ENCODE results near the gene FNDC8.
"Not testable (repeated sequence)": the region's sequence is repeated elsewhere in the genome, so short reads cannot be mapped to it uniquely, and the experiment has no call there.

FNDC8 gene

DNA sequence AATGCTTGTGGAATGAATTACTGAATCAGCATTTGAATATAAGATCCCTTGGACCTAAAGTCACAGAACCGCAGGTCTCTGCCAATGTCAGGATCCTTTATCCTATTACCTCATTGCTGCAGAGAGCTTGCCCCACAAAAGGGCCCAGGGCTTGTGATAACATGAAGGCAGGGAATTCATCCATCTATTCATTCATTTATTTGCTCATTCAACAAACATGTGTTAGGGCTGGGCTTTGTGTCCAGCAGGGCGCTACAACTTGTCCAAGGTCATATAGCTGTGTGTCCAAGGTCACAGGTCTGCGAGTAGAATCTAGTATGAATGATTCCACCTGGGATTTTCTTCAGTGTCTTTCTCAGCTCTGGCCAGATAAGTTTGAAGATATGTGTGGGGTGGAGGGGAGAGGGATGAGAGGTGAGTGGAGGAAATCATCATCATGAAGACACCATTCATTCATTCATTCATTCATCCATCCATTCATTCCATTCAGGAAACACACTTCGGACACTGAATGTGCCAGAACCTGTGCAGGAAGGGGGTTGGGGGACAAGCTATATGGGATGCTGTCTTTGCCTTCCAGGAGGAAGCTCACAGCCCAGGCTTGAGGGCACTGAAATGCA lies 24.9 kb downstream of the FNDC8 start:
- H3K4me3 ChIP-seq (ENCODE audit: low read length): no peak overlapping the region
- no peak overlapping the region for H3K27ac ChIP-seq (ENCODE audit: low read depth, low read length)
- no peaks in the 10 kb centered on the region for H3K9me3 ChIP-seq (ENCODE audit: insufficient read depth, low read depth, low read length)
- no peak overlapping the region for H3K9ac ChIP-seq (ENCODE audit: low read depth, low read length)
- H3K4me1 ChIP-seq (ENCODE audit: insufficient read depth, low read length): no peaks in the 10 kb centered on the region
- H3K36me3 ChIP-seq (ENCODE audit: insufficient read depth, low read length): no peaks in the 10 kb centered on the region
- H3K27me3 ChIP-seq (ENCODE audit: insufficient read depth, low read length): no peaks in the 10 kb centered on the region
- WGBS: 94% methylated on average over 4 of the region's 4 CpGs

DNA sequence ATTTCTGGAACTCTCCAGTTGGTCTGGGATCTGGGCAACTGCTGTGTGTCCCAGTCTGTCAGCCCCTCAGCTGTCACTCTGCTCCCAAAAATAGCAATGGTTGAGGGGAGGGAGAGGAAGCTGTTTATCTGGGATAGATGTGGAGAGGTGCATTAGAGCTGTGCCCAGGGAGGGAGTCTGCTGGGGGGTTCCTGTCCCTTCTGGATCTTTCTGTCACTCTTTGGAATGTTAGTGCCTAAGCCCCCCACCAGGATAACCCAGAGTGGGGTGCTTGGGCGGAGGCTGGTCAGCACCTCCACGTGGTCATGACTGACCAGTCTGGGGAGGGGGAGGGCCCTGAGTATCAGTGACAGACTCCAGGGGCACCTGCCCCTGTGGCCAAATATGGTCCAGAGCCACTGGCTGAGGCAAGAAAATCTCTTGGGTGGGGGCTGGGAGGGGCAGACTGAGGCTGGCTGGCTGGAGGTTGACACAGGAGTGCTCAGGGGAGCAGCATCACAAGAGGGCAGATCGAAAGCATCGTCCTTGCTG lies 26.0 kb downstream of the FNDC8 start, which contains the start of gene UNC45B:
Gene UNC45B (plus strand): TSS at position 443 of the 531 bp plus-strand sequence. CDS start 447 bp downstream, outside the sequence.
- Histone ChIP-seq H3K36me3 (ENCODE audit: insufficient read depth, low read length) (no peaks in the 10 kb centered on the region), H3K9ac (ENCODE audit: low read depth, low read length) (no peak within 1 kb of the TSS), H3K4me3 (ENCODE audit: low read length) (no peak within 1 kb of the TSS), H3K4me1 (ENCODE audit: insufficient read depth, low read length) (no peaks in the 10 kb centered on the region), H3K27me3 (ENCODE audit: insufficient read depth, low read length) (no peaks in the 10 kb centered on the region), H3K9me3 (ENCODE audit: insufficient read depth, low read depth, low read length) (no peaks in the 10 kb centered on the region), H3K27ac (ENCODE audit: low read depth, low read length) (no peak within 1 kb of the TSS)
- 74% methylated on average over 4 of the region's 4 CpGs for WGBS

DNA sequence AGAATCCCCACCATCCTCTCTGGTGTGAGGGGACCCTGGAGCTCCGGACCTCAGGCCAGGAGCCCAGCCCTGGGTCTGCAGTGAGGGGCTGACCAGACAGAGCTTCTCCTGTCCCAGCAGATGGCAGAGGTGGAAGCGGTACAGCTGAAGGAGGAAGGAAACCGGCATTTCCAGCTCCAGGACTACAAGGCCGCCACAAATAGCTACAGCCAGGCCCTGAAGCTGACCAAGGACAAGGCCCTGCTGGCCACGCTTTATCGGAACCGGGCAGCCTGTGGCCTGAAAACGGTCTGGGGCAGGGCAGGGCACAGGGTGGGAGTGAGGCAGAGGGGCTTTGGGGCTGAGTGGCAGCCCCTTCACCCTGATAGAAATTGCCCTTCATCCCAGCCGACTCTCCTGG lies 26.7 kb downstream of the FNDC8 start:
- H3K36me3 ChIP-seq (ENCODE audit: insufficient read depth, low read length): no peaks in the 10 kb centered on the region
- H3K9me3 ChIP-seq (ENCODE audit: insufficient read depth, low read depth, low read length): no peaks in the 10 kb centered on the region
- no peaks in the 10 kb centered on the region for H3K4me1 ChIP-seq (ENCODE audit: insufficient read depth, low read length)
- H3K27ac ChIP-seq (ENCODE audit: low read depth, low read length): no peak overlapping the region
- 92% methylated on average over 9 of the region's 9 CpGs for WGBS
- no peak overlapping the region for H3K9ac ChIP-seq (ENCODE audit: low read depth, low read length)
- no peaks in the 10 kb centered on the region for H3K27me3 ChIP-seq (ENCODE audit: insufficient read depth, low read length)
- H3K4me3 ChIP-seq (ENCODE audit: low read length): no peak overlapping the region

DNA sequence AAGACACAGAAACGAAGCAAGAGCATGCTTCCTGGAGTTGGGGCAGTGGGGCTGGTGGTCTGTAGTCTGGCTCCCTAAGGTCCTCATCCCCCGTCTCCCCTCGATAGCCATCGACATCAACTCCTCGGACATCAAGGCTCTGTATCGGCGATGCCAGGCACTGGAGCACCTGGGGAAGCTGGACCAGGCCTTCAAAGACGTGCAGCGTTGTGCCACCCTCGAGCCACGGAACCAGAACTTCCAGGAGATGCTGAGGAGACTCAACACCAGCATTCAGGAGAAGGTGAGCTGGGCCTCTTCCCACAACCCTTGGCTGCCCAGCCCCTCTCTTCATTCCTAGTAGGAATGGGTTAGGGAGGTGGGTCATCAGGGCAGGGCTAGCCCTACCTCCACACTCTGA lies 28.5 kb downstream of the FNDC8 start:
- H3K9ac ChIP-seq (ENCODE audit: low read depth, low read length): no peak overlapping the region
- WGBS: 96% methylated on average over 11 of the region's 11 CpGs
- H3K9me3 ChIP-seq (ENCODE audit: insufficient read depth, low read depth, low read length): no peaks in the 10 kb centered on the region
- H3K4me3 ChIP-seq (ENCODE audit: low read length): no peak overlapping the region
- no peak overlapping the region for H3K27ac ChIP-seq (ENCODE audit: low read depth, low read length)
- no peaks in the 10 kb centered on the region for H3K36me3 ChIP-seq (ENCODE audit: insufficient read depth, low read length)
- H3K4me1 ChIP-seq (ENCODE audit: insufficient read depth, low read length): no peaks in the 10 kb centered on the region
- H3K27me3 ChIP-seq (ENCODE audit: insufficient read depth, low read length): no peaks in the 10 kb centered on the region

DNA sequence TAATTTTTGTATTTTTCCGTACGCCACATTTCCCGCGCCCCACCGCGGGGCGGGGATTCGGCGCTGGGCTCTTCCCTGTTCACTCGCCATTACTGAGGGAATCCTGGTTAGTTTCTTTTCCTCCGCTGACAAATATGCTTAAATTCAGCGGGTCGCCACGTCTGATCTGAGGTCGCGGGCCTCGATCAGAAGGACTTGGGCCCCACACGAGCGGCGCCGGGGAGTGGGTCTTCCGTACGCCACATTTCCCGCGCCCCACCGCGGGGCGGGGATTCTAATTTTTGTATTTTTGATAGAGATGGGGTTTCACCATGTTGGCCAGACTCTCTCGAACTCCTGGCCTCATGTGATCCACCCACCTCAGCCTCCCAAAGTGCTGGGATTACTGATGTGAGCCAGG lies 29.7 kb downstream of the FNDC8 start:
- not testable (repeated sequence) for H3K36me3 ChIP-seq (ENCODE audit: insufficient read depth, low read length); H3K27ac ChIP-seq (ENCODE audit: low read depth, low read length); H3K27me3 ChIP-seq (ENCODE audit: insufficient read depth, low read length); H3K4me1 ChIP-seq (ENCODE audit: insufficient read depth, low read length); H3K9me3 ChIP-seq (ENCODE audit: insufficient read depth, low read depth, low read length); H3K9ac ChIP-seq (ENCODE audit: low read depth, low read length); H3K4me3 ChIP-seq (ENCODE audit: low read length)
- WGBS: 95% methylated on average over 29 of the region's 29 CpGs

- WGBS: 88% methylated on average over 12 of the region's 13 CpGs
- Histone ChIP-seq H3K4me1 (ENCODE audit: insufficient read depth, low read length) (no peaks in the 10 kb centered on the region), H3K4me3 (ENCODE audit: low read length) (no peak overlapping the region), H3K27ac (ENCODE audit: low read depth, low read length) (no peak overlapping the region), H3K9ac (ENCODE audit: low read depth, low read length) (no peak overlapping the region), H3K9me3 (ENCODE audit: insufficient read depth, low read depth, low read length) (no peaks in the 10 kb centered on the region), H3K36me3 (ENCODE audit: insufficient read depth, low read length) (no peaks in the 10 kb centered on the region), H3K27me3 (ENCODE audit: insufficient read depth, low read length) (no peaks in the 10 kb centered on the region)
These were observed 31.2 kb downstream of the FNDC8 start for GRCh38 chr17:35152421-35153140.

DNA sequence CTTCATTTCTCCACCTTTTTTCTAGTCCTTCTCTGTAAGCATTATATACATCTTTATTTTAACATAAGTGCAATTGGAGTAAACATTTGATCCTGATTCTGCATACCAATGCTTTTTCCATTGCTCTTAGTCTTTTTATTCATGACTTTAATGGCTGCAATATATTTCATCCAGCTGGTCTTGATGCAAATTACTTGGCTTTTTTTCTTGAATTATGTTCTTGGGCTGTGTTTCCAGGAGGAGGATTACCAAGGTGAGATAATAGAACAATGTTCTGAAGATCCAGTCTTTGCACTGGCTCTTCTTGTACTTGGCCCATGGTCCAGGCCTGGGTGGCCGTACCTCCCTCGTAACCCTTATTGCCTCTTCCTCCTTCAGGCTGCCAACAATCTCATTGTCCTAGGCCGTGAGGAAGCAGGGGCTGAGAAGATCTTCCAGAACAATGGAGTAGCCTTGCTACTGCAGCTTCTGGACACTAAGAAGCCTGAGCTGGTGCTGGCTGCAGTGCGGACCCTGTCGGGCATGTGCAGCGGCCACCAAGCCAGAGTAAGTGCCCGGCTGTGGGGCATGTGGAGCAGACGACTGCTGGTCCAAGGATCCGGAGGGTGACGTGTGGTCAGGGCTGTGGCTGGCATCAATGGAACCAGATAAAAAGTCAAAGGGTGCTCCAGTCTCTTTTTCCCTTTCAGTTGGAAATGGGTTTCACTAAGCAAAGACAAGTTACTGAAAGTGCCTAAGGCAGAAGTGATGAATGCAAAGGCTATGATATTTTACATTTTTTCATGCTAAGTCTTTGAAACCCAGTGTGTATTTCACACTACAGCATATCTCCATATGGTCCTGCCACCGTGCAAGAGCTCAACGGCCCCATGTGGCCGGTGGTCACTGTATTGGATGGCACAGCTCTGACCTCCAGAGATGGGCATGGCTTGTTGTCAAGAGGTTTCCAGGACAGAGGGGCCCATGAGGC lies 33.1 kb downstream of the FNDC8 start:
- H3K27me3 ChIP-seq (ENCODE audit: insufficient read depth, low read length): no peaks in the 10 kb centered on the region

GRCh38 chr17:35155246-35155645 lies 33.8 kb downstream of the FNDC8 start:
- Histone ChIP-seq H3K4me1 (ENCODE audit: insufficient read depth, low read length) (no peaks in the 10 kb centered on the region), H3K9ac (ENCODE audit: low read depth, low read length) (no peak overlapping the region), H3K27me3 (ENCODE audit: insufficient read depth, low read length) (no peaks in the 10 kb centered on the region), H3K9me3 (ENCODE audit: insufficient read depth, low read depth, low read length) (no peaks in the 10 kb centered on the region), H3K36me3 (ENCODE audit: insufficient read depth, low read length) (no peaks in the 10 kb centered on the region), H3K4me3 (ENCODE audit: low read length) (no peak overlapping the region), H3K27ac (ENCODE audit: low read depth, low read length) (no peak overlapping the region)
- 92% methylated on average over 7 of the region's 7 CpGs for WGBS

More for the DNA sequence above, 33.1 kb downstream of the FNDC8 start:
- no peaks in the 10 kb centered on the region for H3K9me3 ChIP-seq (ENCODE audit: insufficient read depth, low read depth, low read length)
- no peaks in the 10 kb centered on the region for H3K36me3 ChIP-seq (ENCODE audit: insufficient read depth, low read length)
- WGBS: 95% methylated on average over 13 of the region's 13 CpGs
- H3K9ac ChIP-seq (ENCODE audit: low read depth, low read length): no peak overlapping the region
- no peaks in the 10 kb centered on the region for H3K4me1 ChIP-seq (ENCODE audit: insufficient read depth, low read length)
- no peak overlapping the region for H3K27ac ChIP-seq (ENCODE audit: low read depth, low read length)
- no peak overlapping the region for H3K4me3 ChIP-seq (ENCODE audit: low read length)

DNA sequence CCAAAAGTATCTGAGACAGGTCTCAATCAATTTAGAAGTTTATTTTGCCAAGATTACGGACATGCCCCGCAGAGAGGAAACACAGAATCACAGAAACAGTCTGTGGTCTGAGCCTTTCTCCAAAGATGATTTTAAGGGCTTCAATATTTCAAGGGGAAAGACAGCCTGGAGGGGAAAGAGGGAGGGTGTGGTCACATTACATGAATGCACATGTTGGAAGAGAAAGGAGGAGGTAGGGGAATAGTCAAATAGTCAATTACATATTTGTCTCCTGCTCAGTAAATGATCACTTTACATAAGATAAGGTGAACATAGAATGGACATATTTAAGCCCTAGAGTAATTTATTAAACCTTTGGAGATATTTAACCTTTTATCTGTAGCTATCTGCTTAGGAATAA lies 38.5 kb downstream of the FNDC8 start:
- H3K4me1 ChIP-seq (ENCODE audit: insufficient read depth, low read length): no peaks in the 10 kb centered on the region
- no peak overlapping the region for H3K9ac ChIP-seq (ENCODE audit: low read depth, low read length)
- no peak overlapping the region for H3K4me3 ChIP-seq (ENCODE audit: low read length)
- no peaks in the 10 kb centered on the region for H3K36me3 ChIP-seq (ENCODE audit: insufficient read depth, low read length)
- no peaks in the 10 kb centered on the region for H3K9me3 ChIP-seq (ENCODE audit: insufficient read depth, low read depth, low read length)
- 94% methylated on average over 2 of the region's 2 CpGs for WGBS
- H3K27ac ChIP-seq (ENCODE audit: low read depth, low read length): no peak overlapping the region
- H3K27me3 ChIP-seq (ENCODE audit: insufficient read depth, low read length): no peaks in the 10 kb centered on the region; the same call in 1 of the 2 replicates

GRCh38 chr17:35160354-35161201 lies 39.2 kb downstream of the FNDC8 start:
- Histone ChIP-seq H3K36me3 (ENCODE audit: insufficient read depth, low read length) (no peaks in the 10 kb centered on the region), H3K4me1 (ENCODE audit: insufficient read depth, low read length) (no peaks in the 10 kb centered on the region), H3K9me3 (ENCODE audit: insufficient read depth, low read depth, low read length) (no peaks in the 10 kb centered on the region), H3K27me3 (ENCODE audit: insufficient read depth, low read length) (no peaks in the 10 kb centered on the region; the same call in 1 of the 2 replicates), H3K4me3 (ENCODE audit: low read length) (no peak overlapping the region), H3K27ac (ENCODE audit: low read depth, low read length) (no peak overlapping the region), H3K9ac (ENCODE audit: low read depth, low read length) (no peak overlapping the region)
- WGBS: 93% methylated on average over 13 of the region's 13 CpGs
